A549 (cell line): ENCODE results near the gene C1orf21. TPM values are rescaled to one million over a fixed set of nuclear protein-coding genes. Genes with fewer than 3 reads are reported as not detected.

Experiments
- ATAC-seq, 2 experiments: fragments of 200-7000 bp in 1 of 2; fragments of >200 bp in 1 of 2; cut with Nextera tagmentation in 1 of 2; cut with Tn5 transposase in 1 of 2; 3 replicates each; pipeline versions ENCODE4 v1.8.0 to v1.9.1; 2018 to 2020; ENCODE audit warnings: mild to moderate bottlenecking in 1 of 2, moderate library complexity in 1 of 2
- CTCF ChIA-PET: fragments of 300-600 bp; sonication (Branson Sonifier 250); formaldehyde crosslinking; extraction: SDS; loops from one replicate; lab custom pipeline; 2021; ENCODE audit warnings: antibody characterized with exemption, inconsistent platforms; lab: Yijun Ruan, JAX
- POLR2A ChIA-PET: fragments of 350-600 bp; formaldehyde crosslinking; extraction: SDS; loops from one replicate; lab custom pipeline; 2021; ENCODE audit warnings: antibody characterized with exemption, inconsistent platforms; lab: Yijun Ruan, JAX
- DNase-seq, 2 experiments: peaks; one replicate each; pipeline versions ENCODE4 v3.0.0 to v3.0.0-alpha.2; 2011 to 2016; ENCODE audit warnings: low read depth in 1 of 2, low spot score in 1 of 2
- FAIRE-seq: peaks from 2 replicates; lab custom pipeline; 2011; peaks lifted over from hg19 to GRCh38; lab: Jason Lieb, UNC
- H3K27ac ChIP-seq, 2 experiments: fragments of >200 bp; sonication (Bioruptor Twin); formaldehyde crosslinking; 3 replicates each; pipeline ENCODE4 v1.5.1; 2016 to 2017
- H3K4me1 ChIP-seq: fragments of >200 bp; sonication (Bioruptor Twin); formaldehyde crosslinking; 3 replicates; pipeline ENCODE4 v1.6.1; 2016
- H3K4me2 ChIP-seq: fragments of >200 bp; sonication (Bioruptor Twin); formaldehyde crosslinking; 3 replicates; pipeline ENCODE4 v1.6.1; 2016
- H3K4me3 ChIP-seq: fragments of >200 bp; sonication (Bioruptor Twin); formaldehyde crosslinking; 3 replicates; pipeline ENCODE4 v1.5.1; 2016
- H3K9me3 ChIP-seq: fragments of >200 bp; sonication (Bioruptor Twin); formaldehyde crosslinking; 3 replicates; pipeline ENCODE4 v1.6.1; 2016
- BCL3 ChIP-seq: fragments of >200 bp; sonication (Bioruptor Twin); formaldehyde crosslinking; IDR thresholded peaks from 3 replicates; pipeline ENCODE4 v1.6.1; 2016
- BHLHE40 ChIP-seq: IDR thresholded peaks from 2 replicates; pipeline ENCODE4 v1.6.1; 2012; ENCODE audit warnings: low read depth, low read length, inconsistent platforms
- CBX2 ChIP-seq: fragments of 200-600 bp; sonication (generic); IDR thresholded peaks from 2 replicates; pipeline ENCODE4 v1.6.1; 2016; ENCODE audit warnings: low read depth, mild to moderate bottlenecking, borderline replicate concordance
- CEBPB ChIP-seq, 2 experiments: fragments of >200 bp in 1 of 2; sonication (Bioruptor Twin) in 1 of 2; formaldehyde crosslinking in 1 of 2; IDR thresholded peaks; 2 replicates each; pipeline ENCODE4 v1.6.1; 2012 to 2016
- CHD4 ChIP-seq: fragments of 200-600 bp; sonication (generic); IDR thresholded peaks from 2 replicates; pipeline ENCODE4 v1.6.1; 2016; ENCODE audit warnings: antibody characterized with exemption, mild to moderate bottlenecking, borderline replicate concordance
- CTCF ChIP-seq: fragments of >200 bp; sonication (Bioruptor Twin); formaldehyde crosslinking; IDR thresholded peaks from 3 replicates; pipeline ENCODE4 v1.5.1; 2016
- ESRRA ChIP-seq: fragments of 150-350 bp; IDR thresholded peaks from 2 replicates; pipeline ENCODE4 v1.6.1; 2014; ENCODE audit warnings: mild to moderate bottlenecking, low read length, borderline replicate concordance
- FOSL2 ChIP-seq, 2 experiments: fragments of 450-650 bp in 1 of 2; fragments of >200 bp in 1 of 2; sonication (Bioruptor Twin) in 1 of 2; formaldehyde crosslinking; IDR thresholded peaks; 2 replicates each; pipeline versions ENCODE4 v1.5.0 to v1.6.1; 2016 to 2020; ENCODE audit warnings: mild to moderate bottlenecking in 1 of 2, moderate library complexity in 1 of 2
- FOXS1 ChIP-seq: fragments of 250-450 bp; sonication (Bioruptor Pico); IDR thresholded peaks from 2 replicates; pipeline ENCODE4 v1.5.0; 2020; ENCODE audit warnings: mild to moderate bottlenecking, moderate library complexity
- HDAC2 ChIP-seq: fragments of 200-600 bp; sonication (generic); IDR thresholded peaks from 2 replicates; pipeline ENCODE4 v1.6.1; 2016
- HES2 ChIP-seq: fragments of >200 bp; sonication (Bioruptor Twin); formaldehyde crosslinking; IDR thresholded peaks from 2 replicates; pipeline ENCODE4 v1.6.1; 2016
- JUNB ChIP-seq: fragments of >200 bp; sonication (Bioruptor Twin); formaldehyde crosslinking; IDR thresholded peaks from 2 replicates; pipeline ENCODE4 v1.6.1; 2016
- KDM5A ChIP-seq: fragments of 200-600 bp; sonication (generic); IDR thresholded peaks from 2 replicates; pipeline ENCODE4 v1.6.1; 2016; ENCODE audit warnings: antibody characterized with exemption, mild to moderate bottlenecking
- MAFK ChIP-seq: fragments of 450-650 bp; IDR thresholded peaks from 2 replicates; pipeline ENCODE4 v1.6.1; 2014; ENCODE audit not compliant: partially characterized antibody
- NPAS2 ChIP-seq: fragments of 250-450 bp; sonication (Bioruptor Pico); IDR thresholded peaks from 2 replicates; pipeline ENCODE4 v1.8.0; 2022; ENCODE audit warnings: mild to moderate bottlenecking, moderate library complexity, borderline replicate concordance
- PHF8 ChIP-seq: fragments of 200-600 bp; sonication (generic); IDR thresholded peaks from 2 replicates; pipeline ENCODE4 v1.6.1; 2016; ENCODE audit warnings: low read depth, mild to moderate bottlenecking, antibody characterized with exemption, moderate library complexity, borderline replicate concordance
- POLR2AphosphoS2 ChIP-seq: conservative IDR thresholded peaks from 2 replicates; pipeline ENCODE4 v1.6.1; 2012; ENCODE audit warnings: low read length, improper control_type of control experiment, inconsistent platforms
- REST ChIP-seq: fragments of 200-600 bp; sonication (generic); IDR thresholded peaks from 2 replicates; pipeline ENCODE4 v1.6.1; 2016; ENCODE audit warnings: antibody characterized with exemption, mild to moderate bottlenecking, moderate library complexity
- RNF2 ChIP-seq: fragments of 200-600 bp; sonication (generic); IDR thresholded peaks from 2 replicates; pipeline ENCODE4 v1.6.1; 2016; ENCODE audit warnings: low read depth, mild to moderate bottlenecking, antibody characterized with exemption, moderate library complexity, borderline replicate concordance
- SMC3 ChIP-seq: fragments of >200 bp; sonication (Bioruptor Twin); formaldehyde crosslinking; IDR thresholded peaks from 3 replicates; pipeline ENCODE4 v1.6.1; 2018; ENCODE audit warnings: inconsistent platforms
- USF2 ChIP-seq: fragments of 450-650 bp; IDR thresholded peaks from 2 replicates; pipeline ENCODE4 v1.6.1; 2014; ENCODE audit warnings: antibody characterized with exemption
- ZSCAN20 ChIP-seq: fragments of 250-450 bp; sonication (Bioruptor Pico); IDR thresholded peaks from 2 replicates; pipeline ENCODE4 v1.8.0; 2022; ENCODE audit warnings: mild to moderate bottlenecking, moderate library complexity
- WGBS: methylation state at CpG from one replicate; pipeline ENCODE4 v1.1.6; 2017; ENCODE audit errors: missing lambda C conversion rate; 5-methylcytosine and 5-hydroxymethylcytosine counted together
- polyA plus RNA-seq, 4 experiments: library from polyadenylated mRNA; depleted of rRNA in 3 of 4; stranded (reverse); fragments of >200 nt; fragmentation: RNase III in 1 of 4; extraction: RNeasy Plus Mini Kit Qiagen cat#74134 plus additional on column Dnase treatment in 1 of 4; gene quantifications; 2 replicates in 3 of 4; 3 replicates in 1 of 4; pipeline ENCODE4 v1.2.3, GENCODE V29; 2011 to 2017

Gene C1orf21
- polyA plus RNA-seq, 2 of the 4 experiments (the other 2 are of a cell fraction): 11.4 to 11.6 TPM

- FAIRE-seq (no peak), DNase-seq (no peak), ATAC-seq (no peak)
- peaks cover 3% of the 10 kb centered on the region; the same call in 1 of the 3 replicates for H3K4me1 ChIP-seq
- POLR2A ChIA-PET: no interaction called here
- H3K4me2 ChIP-seq: no peak overlapping the region
- no peak overlapping the region for H3K4me3 ChIP-seq
- TF ChIP-seq USF2 (no peak), BHLHE40 (no peak), CBX2 (no peak)
- H3K9me3 ChIP-seq: no peaks in the 10 kb centered on the region
- CTCF ChIA-PET: no interaction called here
- WGBS: 50% methylated on average over 3 of the region's 3 CpGs
- no peak overlapping the region for H3K27ac ChIP-seq
Observed at GRCh38 chr1:184456189-184456588, 69.4 kb downstream of the C1orf21 start.

GRCh38 chr1:184457500-184457899 lies 70.7 kb downstream of the C1orf21 start:
- POLR2A ChIA-PET: no interaction called here

More at GRCh38 chr1:184457500-184457899, 70.7 kb downstream of the C1orf21 start:
- no peak for TF ChIP-seq PHF8
- no peak for TF ChIP-seq JUNB
- TF ChIP-seq CEBPB (IDR thresholded peaks at IDR 0.05): no peak
- TF ChIP-seq BCL3: no peak
- no peak for TF ChIP-seq POLR2AphosphoS2
- no peak for TF ChIP-seq HES2
- no peak for TF ChIP-seq RNF2
- no peak for TF ChIP-seq ESRRA
- no peak for TF ChIP-seq NPAS2 (CRISPR knock-in tag)
- no peak for TF ChIP-seq REST
- no peak for TF ChIP-seq FOXS1 (CRISPR knock-in tag)
- no peak for TF ChIP-seq ZSCAN20 (CRISPR knock-in tag)
- TF ChIP-seq SMC3: no peak
- no peak for TF ChIP-seq CTCF
- no peak for TF ChIP-seq USF2
- TF ChIP-seq FOSL2 (IDR thresholded peaks at IDR 0.05): no peak
- no peak for TF ChIP-seq FOSL2 (CRISPR knock-in tag; IDR thresholded peaks at IDR 0.05)
- TF ChIP-seq HDAC2: no peak
- TF ChIP-seq MAFK: no peak
- no peak for TF ChIP-seq KDM5A
- TF ChIP-seq CHD4: no peak
- WGBS: 68% methylated on average over 3 of the region's 3 CpGs
- Histone ChIP-seq H3K4me1 (peaks cover 3% of the 10 kb centered on the region; the same call in 1 of the 3 replicates), H3K4me3 (no peak overlapping the region), H3K4me2 (no peak overlapping the region), H3K27ac (no peak overlapping the region), H3K9me3 (no peaks in the 10 kb centered on the region)
- FAIRE-seq (no peak), ATAC-seq (no peak), DNase-seq (no peak)
- CTCF ChIA-PET: interaction anchor here (0.7 to 1.3 kb wide), 3 partner anchors 23 to 194 kb away, joined by 3 read pairs; no protein-coding TSS in a partner anchor
